Nephron progenitor cell (in vitro differentiated cells): ENCODE results near the gene KIF5A.
"Not testable (repeated sequence)": the region's sequence is repeated elsewhere in the genome, so short reads cannot be mapped to it uniquely, and the experiment has no call there.

Source experiments
- DNase-seq: peaks from one replicate; pipeline ENCODE4 v3.0.0; 2021
- H3K27ac Mint-ChIP-seq: 2 replicates; pipeline ENCODE4 v1.8.0; 2021; ENCODE audit warnings: mild to moderate bottlenecking, moderate library complexity, mixed read lengths
- H3K27me3 Mint-ChIP-seq: 2 replicates; pipeline ENCODE4 v1.8.0; 2021; ENCODE audit warnings: mild to moderate bottlenecking, low read depth, mixed read lengths; ENCODE audit not compliant: poor library complexity
- H3K36me3 Mint-ChIP-seq: 2 replicates; pipeline ENCODE4 v1.8.0; 2021; ENCODE audit warnings: low read depth, mixed read lengths
- H3K4me1 Mint-ChIP-seq: 2 replicates; pipeline ENCODE4 v1.8.0; 2021; ENCODE audit warnings: mixed read lengths
- H3K4me3 Mint-ChIP-seq: 2 replicates; pipeline ENCODE4 v1.8.0; 2021; ENCODE audit warnings: mild to moderate bottlenecking, moderate library complexity, mixed read lengths
- H3K9me3 Mint-ChIP-seq: 2 replicates; pipeline ENCODE4 v1.8.0; 2021; ENCODE audit warnings: mild to moderate bottlenecking, moderate library complexity, mixed read lengths
- CTCF ChIP-seq: fragments of 200-600 bp; sonication (generic); IDR thresholded peaks from 2 replicates; pipeline ENCODE4 v1.5.0; 2021; ENCODE audit warnings: antibody characterized with exemption

The KIF5A gene

DNA sequence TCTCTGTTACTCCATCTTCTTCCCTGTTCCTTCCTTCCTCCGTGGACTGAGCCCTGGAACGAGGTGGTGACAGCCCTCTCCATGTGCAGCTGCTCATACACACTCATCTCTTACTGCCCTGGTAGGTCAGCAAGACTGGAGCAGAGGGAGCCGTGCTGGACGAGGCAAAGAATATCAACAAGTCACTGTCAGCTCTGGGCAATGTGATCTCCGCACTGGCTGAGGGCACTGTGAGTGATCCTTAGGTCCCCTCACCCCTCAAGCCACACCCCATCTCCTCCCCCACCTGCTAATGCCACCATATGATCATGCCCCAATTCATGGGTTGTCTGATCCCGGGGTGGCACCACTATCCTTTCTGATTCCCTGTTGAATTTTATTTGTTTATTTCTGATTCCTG, 19.0 kb downstream of the KIF5A start:
- DNase-seq: no peak
- H3K4me1 Mint-ChIP-seq: peaks cover 6% of the 10 kb centered on the region
- no peak overlapping the region for H3K4me3 Mint-ChIP-seq
- no peak overlapping the region for H3K27ac Mint-ChIP-seq
- peaks cover 16% of the 10 kb centered on the region for H3K27me3 Mint-ChIP-seq
- no peaks in the 10 kb centered on the region for H3K36me3 Mint-ChIP-seq
- no peaks in the 10 kb centered on the region for H3K9me3 Mint-ChIP-seq
- no peak for TF ChIP-seq CTCF

DNA sequence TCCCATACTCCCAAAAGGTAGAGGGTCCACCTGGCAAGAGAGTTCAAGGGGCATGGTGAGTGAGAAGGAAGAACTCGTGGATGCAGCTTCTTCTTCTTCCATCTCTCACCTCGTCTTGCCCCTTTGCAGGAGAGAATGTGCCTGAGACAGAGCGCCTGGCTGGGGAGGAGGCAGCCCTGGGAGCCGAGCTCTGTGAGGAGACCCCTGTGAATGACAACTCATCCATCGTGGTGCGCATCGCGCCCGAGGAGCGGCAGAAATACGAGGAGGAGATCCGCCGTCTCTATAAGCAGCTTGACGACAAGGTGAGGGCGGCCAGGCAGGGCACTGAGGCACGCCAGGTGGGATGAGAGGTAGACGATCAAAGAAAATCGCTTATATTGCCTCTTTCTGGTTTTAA, 20.0 kb downstream of the KIF5A start:
- H3K36me3 Mint-ChIP-seq: no peaks in the 10 kb centered on the region
- TF ChIP-seq CTCF: no peak
- no peak for DNase-seq
- no peak overlapping the region for H3K4me3 Mint-ChIP-seq
- peak overlapping the region; percentile 18 for H3K27ac Mint-ChIP-seq
- H3K9me3 Mint-ChIP-seq: no peaks in the 10 kb centered on the region
- H3K4me1 Mint-ChIP-seq: peaks cover 6% of the 10 kb centered on the region
- peaks cover 12% of the 10 kb centered on the region for H3K27me3 Mint-ChIP-seq

DNA sequence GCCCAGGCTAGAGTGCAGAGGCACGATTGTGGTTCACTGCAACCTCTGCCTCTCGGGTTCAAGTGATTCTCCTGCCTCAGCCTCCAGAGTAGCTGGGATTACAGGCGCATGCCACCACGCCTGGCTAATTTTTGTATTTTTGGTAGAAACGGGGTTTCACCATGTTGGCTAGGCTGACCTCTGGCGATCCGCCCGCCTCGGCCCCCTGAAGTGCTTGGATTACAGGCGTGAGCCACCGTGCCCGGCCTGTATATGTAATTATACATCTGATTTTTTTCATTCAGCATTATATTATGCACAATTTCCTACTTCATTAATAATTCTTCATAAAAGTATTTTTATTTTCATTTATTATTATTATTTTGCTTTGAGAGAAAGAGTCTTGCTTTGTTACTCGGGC, 20.6 kb downstream of the KIF5A start:
- not testable (repeated sequence) for H3K4me3 Mint-ChIP-seq, H3K4me1 Mint-ChIP-seq, H3K27me3 Mint-ChIP-seq, DNase-seq, H3K27ac Mint-ChIP-seq, H3K9me3 Mint-ChIP-seq, H3K36me3 Mint-ChIP-seq

- peaks cover 6% of the 10 kb centered on the region for H3K4me1 Mint-ChIP-seq
- no peaks in the 10 kb centered on the region for H3K36me3 Mint-ChIP-seq
- no peaks in the 10 kb centered on the region for H3K9me3 Mint-ChIP-seq
- DNase-seq: no peak
- TF ChIP-seq CTCF: no peak
- no peak overlapping the region for H3K27ac Mint-ChIP-seq
- peaks cover 9% of the 10 kb centered on the region for H3K27me3 Mint-ChIP-seq
- no peak overlapping the region for H3K4me3 Mint-ChIP-seq
These were observed 22.3 kb downstream of the KIF5A start for GRCh38 chr12:57571926-57572762.

DNA sequence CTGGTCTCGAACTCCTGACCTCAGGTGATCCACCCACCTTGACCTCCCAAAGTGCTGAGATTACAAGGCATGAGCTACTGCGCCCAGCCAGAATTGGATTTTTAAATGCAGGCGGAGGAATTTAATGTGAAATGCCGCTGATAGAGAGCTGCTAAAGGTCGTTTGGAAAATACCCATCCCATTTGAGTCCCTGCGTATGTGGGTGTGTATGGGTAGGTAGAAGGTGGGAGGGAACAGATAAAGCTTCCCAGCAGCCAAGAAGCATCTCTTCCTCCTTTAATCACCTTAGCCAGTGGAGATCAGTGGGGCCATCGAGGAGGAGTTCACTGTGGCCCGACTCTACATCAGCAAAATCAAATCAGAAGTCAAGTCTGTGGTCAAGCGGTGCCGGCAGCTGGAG, 25.0 kb downstream of the KIF5A start:
- no peak for TF ChIP-seq CTCF
- Mint-ChIP-seq H3K36me3 (no peaks in the 10 kb centered on the region), H3K4me3 (no peak overlapping the region), H3K4me1 (no peaks in the 10 kb centered on the region), H3K27ac (no peak overlapping the region), H3K27me3 (peaks cover 16% of the 10 kb centered on the region), H3K9me3 (no peaks in the 10 kb centered on the region)
- no peak for DNase-seq

- no peak for DNase-seq
- H3K36me3 Mint-ChIP-seq: no peaks in the 10 kb centered on the region
- peaks cover 17% of the 10 kb centered on the region for H3K27me3 Mint-ChIP-seq
- no peaks in the 10 kb centered on the region for H3K9me3 Mint-ChIP-seq
- TF ChIP-seq CTCF: no peak
- no peaks in the 10 kb centered on the region for H3K4me1 Mint-ChIP-seq
- no peak overlapping the region for H3K27ac Mint-ChIP-seq
- no peak overlapping the region for H3K4me3 Mint-ChIP-seq
These were observed 26.1 kb downstream of the KIF5A start for GRCh38 chr12:57575771-57576612.
